Left ventricle myocardium inferior (tissue), 1 donor: ENCODE results near the gene MRTO4. TPM values are rescaled to one million over a fixed set of nuclear protein-coding genes. Genes with fewer than 3 reads are reported as not detected.
A peak's percentile ranks its signal among the peaks of the same experiment; 100 is the strongest.
"Not testable (repeated sequence)": the region's sequence is repeated elsewhere in the genome, so short reads cannot be mapped to it uniquely, and the experiment has no call there.

Experiments
- DNase-seq: peaks from one replicate; pipeline ENCODE4 v3.0.0-alpha.2; 2020
- H3K27ac ChIP-seq: fragments of 200-600 bp; replicated peaks from 2 replicates; pipeline ENCODE4 v1.8.0; 2021
- H3K27me3 ChIP-seq: fragments of 200-600 bp; 2 replicates; pipeline ENCODE4 v1.8.0; 2021; ENCODE audit warnings: low read depth
- H3K36me3 ChIP-seq: fragments of 200-600 bp; 2 replicates; pipeline ENCODE4 v1.8.0; 2021
- H3K4me1 ChIP-seq: fragments of 200-600 bp; 2 replicates; pipeline ENCODE4 v1.8.0; 2021
- H3K4me3 ChIP-seq: fragments of 200-600 bp; 2 replicates; pipeline ENCODE4 v1.8.0; 2021; ENCODE audit warnings: mild to moderate bottlenecking, moderate library complexity
- H3K9me3 ChIP-seq: fragments of 200-600 bp; replicated peaks from 2 replicates; pipeline ENCODE4 v1.8.0; 2021
- intact Hi-C: fragments of 100-400 bp; cut with micrococcal nuclease; formaldehyde crosslinking; loops from one replicate; pipeline ENCODE4 v1.11.0; 2022
- total RNA-seq: library from RNA; stranded (reverse); fragmentation: NEBNext Ultra II Directional; extraction: Animal tissue kit (Norgen Biotek cat#: 25700); gene quantifications from one replicate; pipeline ENCODE4 v1.2.1, GENCODE V29; 2021
- TF ChIP-seq, protein P1 (sequence below): fragments of 200-600 bp; IDR thresholded peaks from 2 replicates; pipeline ENCODE4 v1.8.0; 2021; ENCODE audit warnings: antibody characterized with exemption, mild to moderate bottlenecking, borderline replicate concordance
- donor health status: DM: no; HTN: yes; CAD: no; lungs with severe emphysema.

MRTO4 gene
- total RNA-seq, 1 donor from 2014 or later, result 10.0 TPM

DNA sequence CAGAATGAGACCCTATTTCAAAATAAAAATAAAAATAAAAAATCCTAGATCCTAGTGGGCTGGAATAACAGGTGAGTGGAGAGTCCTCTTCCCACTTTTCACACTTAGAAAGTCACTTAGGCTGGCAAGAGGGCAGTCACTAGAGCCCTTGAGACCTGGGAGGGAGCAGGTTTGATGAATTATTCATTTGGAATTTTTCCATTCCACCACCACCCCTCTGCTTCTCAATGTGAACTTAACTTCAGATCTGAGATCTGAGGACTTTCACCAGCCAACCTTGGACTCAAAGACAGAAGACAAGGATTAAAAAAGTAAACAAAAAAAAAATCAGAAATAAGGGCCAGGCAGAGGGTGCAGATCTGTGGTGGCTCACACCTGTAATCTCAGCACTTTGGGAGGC is 20.5 kb downstream of the MRTO4 start:
- no peaks in the 10 kb centered on the region for H3K4me1 ChIP-seq
- TF ChIP-seq, protein P1, sequence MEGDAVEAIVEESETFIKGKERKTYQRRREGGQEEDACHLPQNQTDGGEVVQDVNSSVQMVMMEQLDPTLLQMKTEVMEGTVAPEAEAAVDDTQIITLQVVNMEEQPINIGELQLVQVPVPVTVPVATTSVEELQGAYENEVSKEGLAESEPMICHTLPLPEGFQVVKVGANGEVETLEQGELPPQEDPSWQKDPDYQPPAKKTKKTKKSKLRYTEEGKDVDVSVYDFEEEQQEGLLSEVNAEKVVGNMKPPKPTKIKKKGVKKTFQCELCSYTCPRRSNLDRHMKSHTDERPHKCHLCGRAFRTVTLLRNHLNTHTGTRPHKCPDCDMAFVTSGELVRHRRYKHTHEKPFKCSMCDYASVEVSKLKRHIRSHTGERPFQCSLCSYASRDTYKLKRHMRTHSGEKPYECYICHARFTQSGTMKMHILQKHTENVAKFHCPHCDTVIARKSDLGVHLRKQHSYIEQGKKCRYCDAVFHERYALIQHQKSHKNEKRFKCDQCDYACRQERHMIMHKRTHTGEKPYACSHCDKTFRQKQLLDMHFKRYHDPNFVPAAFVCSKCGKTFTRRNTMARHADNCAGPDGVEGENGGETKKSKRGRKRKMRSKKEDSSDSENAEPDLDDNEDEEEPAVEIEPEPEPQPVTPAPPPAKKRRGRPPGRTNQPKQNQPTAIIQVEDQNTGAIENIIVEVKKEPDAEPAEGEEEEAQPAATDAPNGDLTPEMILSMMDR, result no peak
- no peak overlapping the region for H3K4me3 ChIP-seq
- H3K36me3 ChIP-seq, result no peaks in the 10 kb centered on the region
- H3K27ac ChIP-seq, result no peak overlapping the region
- peaks cover 25% of the 10 kb centered on the region for H3K9me3 ChIP-seq
- DNase-seq, result no peak
- peaks cover 19% of the 10 kb centered on the region for H3K27me3 ChIP-seq
- intact Hi-C loops, result no loop called here

DNA sequence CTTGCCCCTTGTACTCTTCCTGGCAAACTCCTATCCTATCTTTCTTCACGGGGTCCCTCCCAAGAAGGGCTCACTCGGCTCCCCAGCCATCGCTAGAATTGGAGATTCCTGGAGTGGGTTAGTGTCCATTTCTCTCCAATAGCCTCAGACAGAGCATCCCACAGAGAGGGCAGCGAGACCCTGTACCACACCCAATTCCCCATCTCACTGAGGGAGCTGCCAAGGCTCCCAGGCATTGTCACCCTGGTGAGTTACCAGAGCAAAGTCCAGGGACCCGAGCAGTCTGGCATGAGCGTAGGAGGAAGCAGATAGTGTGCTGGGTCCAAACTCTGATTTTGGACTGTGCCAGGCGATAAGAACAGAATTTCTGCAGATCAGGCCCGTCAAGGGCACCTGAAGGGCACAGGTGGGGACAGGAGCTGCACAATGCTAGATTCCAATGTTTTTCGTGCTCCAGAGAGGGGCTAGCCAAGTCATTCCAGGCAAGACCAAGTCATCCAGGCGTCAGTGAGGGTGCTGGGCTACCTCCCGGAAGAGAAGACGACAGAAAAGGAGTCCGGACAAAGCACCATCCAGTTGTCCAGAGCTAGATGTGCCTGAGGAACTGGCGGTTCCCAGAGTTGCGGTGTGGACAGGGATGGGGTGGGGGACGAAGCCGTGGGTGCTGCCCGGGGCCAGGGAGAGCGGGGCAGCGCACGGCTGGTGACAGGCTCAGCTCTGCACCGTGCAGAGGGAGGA is 21.7 kb downstream of the MRTO4 start:
- intact Hi-C loops, result no loop called here
- TF ChIP-seq, protein P1, result no peak
- Histone ChIP-seq H3K27ac (no peak overlapping the region), H3K4me3 (peak overlapping the region; percentile 48), H3K36me3 (no peaks in the 10 kb centered on the region), H3K9me3 (peaks cover 35% of the 10 kb centered on the region), H3K27me3 (peaks cover 19% of the 10 kb centered on the region), H3K4me1 (no peaks in the 10 kb centered on the region)
- DNase-seq, result no peak

DNA sequence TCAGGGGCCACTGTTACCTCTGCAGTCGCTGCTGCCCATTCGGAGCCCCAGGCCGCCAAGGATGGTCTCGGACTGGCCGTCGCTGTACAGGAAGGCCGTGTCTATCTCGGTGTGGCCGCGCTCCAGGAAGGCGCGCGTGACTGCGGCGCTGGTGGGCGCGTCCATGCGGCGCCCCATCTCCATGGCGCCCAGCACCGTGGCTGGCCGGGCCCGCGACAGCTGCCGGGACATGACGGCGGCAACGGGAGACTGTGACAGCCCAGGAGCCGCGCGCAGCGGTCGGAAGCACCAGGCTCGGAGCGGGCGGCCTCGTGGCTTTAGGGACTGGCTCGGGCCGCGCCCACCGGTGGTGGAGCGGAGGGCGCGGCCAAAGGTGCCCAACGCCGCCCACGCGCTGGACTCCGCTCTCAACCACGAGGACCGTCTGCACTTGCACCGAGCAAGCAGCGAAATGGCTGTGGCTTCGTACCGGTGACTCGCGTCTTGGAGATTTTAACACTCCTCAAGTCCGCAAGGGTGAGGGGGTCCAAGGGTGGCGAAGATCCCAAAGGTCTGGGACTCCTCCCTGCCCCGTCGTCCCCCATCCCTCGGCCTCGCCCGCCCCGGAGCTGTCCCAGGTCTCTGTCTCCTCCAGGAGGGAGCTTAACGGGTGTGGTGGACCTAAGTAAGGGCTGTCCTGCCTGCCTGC is 22.4 kb downstream of the MRTO4 start:
- intact Hi-C loops, H3K27ac ChIP-seq, H3K4me1 ChIP-seq, DNase-seq, H3K36me3 ChIP-seq: not testable (repeated sequence)
- Histone ChIP-seq H3K27me3 (peaks cover 19% of the 10 kb centered on the region), H3K4me3 (peak overlapping the region; percentile 48), H3K9me3 (peaks cover 35% of the 10 kb centered on the region)

DNA sequence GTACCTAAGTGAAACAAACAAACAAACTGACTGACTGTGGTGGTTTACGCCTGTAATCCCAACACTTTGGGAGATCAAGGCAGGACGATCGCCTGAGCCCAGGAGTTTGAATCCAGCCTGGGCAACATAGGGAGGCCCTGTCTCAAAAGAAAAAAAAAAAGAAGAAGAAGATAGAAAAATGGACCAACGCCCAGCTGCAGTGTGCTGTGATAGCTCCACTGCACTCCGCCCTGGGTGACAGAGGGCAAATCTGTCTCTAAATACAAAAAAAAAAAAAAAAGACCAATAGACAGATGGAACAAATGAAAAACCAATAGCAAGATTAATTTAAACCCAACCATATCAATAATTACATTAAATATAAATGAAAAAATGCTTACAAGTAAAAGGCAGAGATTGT is 23.0 kb downstream of the MRTO4 start:
- intact Hi-C loops, result no loop called here
- Histone ChIP-seq H3K27me3 (peaks cover 19% of the 10 kb centered on the region), H3K4me3 (no peak overlapping the region), H3K27ac (no peak overlapping the region), H3K36me3 (no peaks in the 10 kb centered on the region), H3K9me3 (peaks cover 35% of the 10 kb centered on the region), H3K4me1 (no peaks in the 10 kb centered on the region)
- TF ChIP-seq, protein P1, result no peak
- DNase-seq, result no peak

DNA sequence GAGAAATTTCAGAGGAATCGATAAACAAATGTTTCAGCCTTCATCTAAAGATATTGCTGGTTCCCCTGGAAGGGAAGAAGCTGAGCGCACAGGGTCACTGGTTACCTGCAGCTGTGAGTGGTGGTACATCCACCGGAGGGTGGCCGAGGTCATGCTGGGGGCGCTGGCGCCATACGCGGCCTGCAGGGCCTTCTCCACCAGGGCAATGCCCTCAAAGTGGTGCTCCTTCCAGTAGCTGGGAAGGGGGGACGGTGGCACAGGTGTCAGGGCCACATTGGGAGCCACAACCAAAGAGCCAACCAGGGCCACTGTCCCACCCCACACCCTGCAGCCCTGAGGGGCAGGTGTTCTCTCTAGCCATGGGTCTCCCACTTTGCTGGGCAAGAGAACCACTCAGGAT is 32.3 kb downstream of the MRTO4 start:
- H3K9me3 ChIP-seq, result no peaks in the 10 kb centered on the region
- TF ChIP-seq, protein P1, result no peak
- H3K4me3 ChIP-seq, result no peak overlapping the region
- no peaks in the 10 kb centered on the region for H3K27me3 ChIP-seq
- peaks cover 7% of the 10 kb centered on the region for H3K4me1 ChIP-seq
- DNase-seq, result no peak
- no peak overlapping the region for H3K27ac ChIP-seq
- intact Hi-C loops, result no loop called here
- H3K36me3 ChIP-seq, result no peaks in the 10 kb centered on the region

DNA sequence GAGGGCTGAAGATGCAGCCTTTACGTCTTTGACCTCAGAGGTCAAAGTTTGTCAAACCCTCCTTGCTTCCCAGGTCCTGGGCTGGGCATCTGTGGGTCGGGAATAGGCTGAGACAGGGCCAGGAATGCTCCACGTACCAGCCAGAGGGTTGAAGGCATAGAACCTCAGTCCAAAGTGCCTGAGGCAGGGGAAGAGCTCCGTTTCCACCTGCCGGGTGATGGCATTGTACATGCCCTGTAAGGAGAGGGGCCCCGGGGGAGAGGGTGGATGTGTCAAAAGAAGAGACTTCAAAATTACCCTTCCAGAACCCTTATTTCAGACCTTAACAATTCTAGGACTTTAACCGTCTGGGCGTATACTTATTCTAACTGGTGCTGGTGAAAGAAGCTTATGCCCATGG is 33.3 kb downstream of the MRTO4 start:
- DNase-seq, result no peak
- Histone ChIP-seq H3K9me3 (no peaks in the 10 kb centered on the region), H3K4me1 (peaks cover 17% of the 10 kb centered on the region), H3K27ac (no peak overlapping the region), H3K4me3 (no peak overlapping the region), H3K27me3 (no peaks in the 10 kb centered on the region), H3K36me3 (no peaks in the 10 kb centered on the region)
- intact Hi-C loops, result no loop called here
- TF ChIP-seq, protein P1, result no peak

DNA sequence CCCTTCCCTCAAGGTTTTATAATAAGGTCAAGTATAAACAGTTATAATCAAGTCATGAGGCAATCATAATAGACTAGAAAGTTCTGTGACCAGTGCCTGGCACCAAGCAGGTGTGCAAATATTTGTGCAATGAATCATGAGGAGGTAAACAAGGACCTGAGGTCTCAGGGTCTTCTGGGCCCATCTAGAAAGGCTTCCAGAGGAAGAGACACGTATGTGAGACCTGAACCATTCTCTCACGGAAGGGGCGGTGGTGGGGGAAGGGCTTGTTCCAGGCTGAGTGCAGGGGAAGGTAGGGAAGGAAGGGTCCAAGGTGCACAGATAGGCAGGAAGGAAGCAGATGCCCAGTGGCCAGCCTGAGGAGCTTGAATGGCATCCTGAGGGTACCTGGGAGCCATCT is 33.8 kb downstream of the MRTO4 start:
- H3K27ac ChIP-seq, H3K36me3 ChIP-seq, H3K27me3 ChIP-seq, intact Hi-C loops, H3K9me3 ChIP-seq, H3K4me3 ChIP-seq, DNase-seq: not testable (repeated sequence)
- peaks cover 17% of the 10 kb centered on the region for H3K4me1 ChIP-seq

DNA sequence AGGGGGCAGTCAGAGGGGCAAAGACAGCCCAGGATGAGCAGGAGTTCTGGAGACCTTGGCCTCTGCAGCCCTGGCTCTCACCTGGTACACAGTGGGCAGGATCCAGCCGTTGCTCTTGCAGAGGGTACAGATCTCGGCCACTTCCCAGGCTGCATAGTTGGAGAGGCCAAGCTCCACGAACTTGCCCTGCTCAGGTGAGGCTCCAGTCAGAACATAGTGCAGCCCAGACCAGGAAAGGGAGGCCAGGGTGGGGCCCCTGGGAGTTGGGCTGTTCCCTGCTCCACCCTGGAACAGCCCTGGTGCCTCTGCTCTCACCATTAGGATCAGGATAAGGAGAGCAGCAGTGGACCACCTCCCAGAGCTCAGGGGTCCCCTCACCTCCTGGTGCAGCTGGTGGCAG is 34.2 kb downstream of the MRTO4 start:
- H3K27me3 ChIP-seq, H3K9me3 ChIP-seq, intact Hi-C loops, H3K4me3 ChIP-seq, H3K27ac ChIP-seq, DNase-seq, H3K36me3 ChIP-seq: not testable (repeated sequence)
- peaks cover 17% of the 10 kb centered on the region for H3K4me1 ChIP-seq
